IPS-20b (cell line): Measurements from ENCODE around the gene FAM20C.

ENCODE experiments used
- H3K27ac ChIP-seq: one replicate; pipeline ENCODE4 v1.5.1; 2013; ENCODE audit warnings: low read length
- H3K27me3 ChIP-seq: 2 replicates; pipeline ENCODE4 v1.6.1; 2013; ENCODE audit warnings: mild to moderate bottlenecking, low read length, inconsistent platforms; ENCODE audit not compliant: insufficient read depth
- H3K36me3 ChIP-seq: 2 replicates; pipeline ENCODE4 v1.6.1; 2013; ENCODE audit warnings: low read depth, mild to moderate bottlenecking, inconsistent platforms, low read length, moderate library complexity; ENCODE audit not compliant: insufficient read depth
- H3K4me1 ChIP-seq: 2 replicates; pipeline ENCODE4 v1.6.1; 2013; ENCODE audit warnings: mild to moderate bottlenecking, control low read depth, inconsistent platforms, low read length, moderate library complexity; ENCODE audit not compliant: insufficient read depth
- H3K4me3 ChIP-seq: 2 replicates; pipeline ENCODE4 v1.5.1; 2013; ENCODE audit warnings: mild to moderate bottlenecking, low read length, inconsistent platforms
- H3K9ac ChIP-seq: 2 replicates; pipeline ENCODE4 v1.6.1; 2013; ENCODE audit warnings: low read depth, mild to moderate bottlenecking, inconsistent platforms, low read length, moderate library complexity
- H3K9me3 ChIP-seq: 2 replicates; pipeline ENCODE4 v1.6.1; 2013; ENCODE audit warnings: mild to moderate bottlenecking, low read depth, low read length, inconsistent platforms; ENCODE audit not compliant: insufficient read depth

FAM20C gene

DNA sequence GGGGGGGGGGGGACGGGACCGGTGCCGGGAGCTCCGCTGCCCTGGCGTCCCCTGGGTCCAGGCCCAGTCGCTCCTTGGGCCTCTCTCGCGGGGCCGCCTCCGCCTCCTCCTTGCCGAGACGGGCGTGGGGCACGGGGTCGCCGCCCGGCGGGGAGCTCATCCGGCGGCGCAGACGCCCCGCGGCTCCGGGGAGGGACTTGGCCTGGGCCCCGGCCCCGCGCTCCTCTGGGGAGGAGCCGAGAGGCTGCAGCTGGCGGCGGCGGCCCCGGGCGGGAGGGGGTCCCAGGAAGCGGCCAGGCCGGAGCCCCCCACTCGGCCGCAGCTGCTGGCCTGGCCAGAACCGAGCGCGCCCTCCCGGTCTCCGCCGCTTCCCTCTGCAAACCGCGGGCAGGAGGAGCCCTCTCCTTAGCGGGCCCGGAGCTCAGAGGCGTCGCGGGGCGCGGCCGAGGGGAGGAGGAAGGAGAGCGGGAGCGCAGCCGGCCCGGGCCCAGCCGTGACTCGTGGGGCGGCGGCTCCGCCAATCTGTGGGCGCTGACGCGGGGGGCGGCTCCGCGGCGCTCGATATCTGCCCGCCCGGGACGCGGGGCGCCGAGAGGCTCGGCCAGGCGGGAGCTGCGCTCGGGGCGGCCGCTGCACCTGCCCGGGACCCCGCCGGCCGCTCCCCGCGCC lies at the start of gene FAM20C:
FAM20C (plus strand) TSS at position 591 of the 669 bp plus-strand sequence. CDS start 629 bp downstream, outside the sequence.
- Histone ChIP-seq H3K9ac (peak within 1 kb of the TSS; percentile 64; the same call in 1 of the 2 replicates), H3K4me1 (peaks cover 15% of the 10 kb centered on the region), H3K27ac (no peak within 1 kb of the TSS), H3K36me3 (peaks cover 22% of the 10 kb centered on the region), H3K9me3 (no peaks in the 10 kb centered on the region), H3K27me3 (peaks cover 27% of the 10 kb centered on the region), H3K4me3 (peak within 1 kb of the TSS; percentile 71)

DNA sequence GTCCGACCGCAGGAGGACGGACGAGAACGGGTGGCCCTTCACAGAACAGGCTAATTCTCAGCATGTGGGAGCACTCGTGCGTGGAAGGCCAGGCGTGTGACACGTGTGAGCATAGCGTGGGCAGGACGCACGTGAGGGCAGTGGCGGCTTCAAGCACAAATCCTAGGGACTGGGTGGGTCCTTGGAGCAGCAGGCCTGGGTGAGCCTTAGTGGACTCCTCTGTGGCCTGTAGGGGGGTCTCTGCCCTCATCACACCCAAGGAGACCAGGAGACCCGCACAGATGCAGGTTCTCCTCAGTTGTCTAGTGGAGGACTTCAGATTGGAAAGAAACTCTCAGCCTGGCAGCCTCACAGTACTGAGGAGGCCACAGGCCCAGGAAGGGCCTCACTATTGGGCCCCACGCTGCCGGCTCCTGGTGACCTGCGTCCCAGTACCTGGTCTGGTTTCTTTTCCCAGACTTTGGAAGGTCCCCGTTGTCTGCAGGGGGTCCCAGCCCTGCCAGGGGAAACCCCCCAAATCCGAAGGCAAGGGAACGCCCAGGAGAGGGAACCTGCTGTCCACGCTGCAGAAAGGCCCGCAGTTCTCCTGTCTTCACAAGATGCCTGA lies 49.1 kb upstream of the FAM20C start:
- Histone ChIP-seq H3K9me3 (no peaks in the 10 kb centered on the region), H3K4me1 (peaks cover 7% of the 10 kb centered on the region; the same call in 1 of the 2 replicates), H3K27me3 (no peaks in the 10 kb centered on the region), H3K4me3 (no peak overlapping the region), H3K9ac (no peak overlapping the region), H3K36me3 (peaks cover 23% of the 10 kb centered on the region), H3K27ac (no peak overlapping the region)

DNA sequence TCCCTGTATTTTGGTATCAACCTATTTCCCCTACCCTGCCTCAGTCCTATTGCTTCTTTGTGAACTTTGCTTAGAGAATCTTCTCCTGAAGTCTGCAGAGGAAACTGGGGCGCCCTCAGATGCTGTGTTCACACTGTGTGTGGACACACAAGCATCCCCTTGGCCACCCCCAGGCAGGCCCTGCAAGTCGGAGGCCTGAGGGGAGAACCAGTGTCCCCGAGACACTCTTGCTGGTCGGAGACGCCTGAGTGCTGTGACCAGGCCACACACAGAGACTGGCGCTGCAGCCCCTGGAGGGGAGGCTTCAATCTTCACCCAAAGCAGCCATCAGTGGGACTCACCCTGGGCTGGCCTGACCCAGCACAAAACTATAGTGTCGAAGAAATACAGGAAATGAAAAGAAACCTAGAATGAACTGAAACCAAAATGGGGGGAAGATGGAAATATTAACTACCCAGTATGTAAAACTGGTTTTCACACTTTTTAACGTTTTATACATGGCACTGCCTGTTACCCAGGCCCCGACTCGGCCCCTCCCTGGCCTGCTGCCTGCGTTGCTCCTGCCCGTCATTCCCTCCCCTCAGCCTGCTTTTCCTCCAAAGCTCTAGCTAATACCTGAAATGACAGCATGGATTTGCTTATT lies 48.4 kb upstream of the FAM20C start:
- H3K9ac ChIP-seq, result no peak overlapping the region
- no peaks in the 10 kb centered on the region for H3K9me3 ChIP-seq
- no peak overlapping the region for H3K4me3 ChIP-seq
- H3K36me3 ChIP-seq, result peaks cover 23% of the 10 kb centered on the region
- H3K27ac ChIP-seq, result no peak overlapping the region
- H3K27me3 ChIP-seq, result no peaks in the 10 kb centered on the region
- H3K4me1 ChIP-seq, result peaks cover 3% of the 10 kb centered on the region; the same call in 1 of the 2 replicates

DNA sequence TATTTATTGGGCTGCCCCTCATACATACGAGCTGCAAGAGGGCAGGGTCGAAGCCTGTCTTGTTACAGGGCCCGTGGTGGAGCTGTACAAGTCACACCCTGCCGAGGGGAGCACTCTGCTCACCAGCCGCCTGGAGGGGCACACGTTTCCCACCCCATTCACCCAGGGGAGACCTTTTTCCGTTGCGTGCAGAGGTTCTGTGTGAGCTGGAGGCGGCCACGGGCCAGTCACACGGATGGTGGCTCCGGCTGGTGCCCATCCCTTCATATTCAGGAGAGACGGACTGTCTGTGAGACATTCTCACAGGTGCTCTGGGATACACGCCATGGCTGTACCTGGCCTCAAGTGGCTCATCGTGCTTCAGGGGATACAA lies 47.9 kb upstream of the FAM20C start:
- Histone ChIP-seq H3K9ac (no peak overlapping the region), H3K27ac (no peak overlapping the region), H3K9me3 (no peaks in the 10 kb centered on the region), H3K27me3 (no peaks in the 10 kb centered on the region), H3K4me3 (no peak overlapping the region), H3K36me3 (peaks cover 23% of the 10 kb centered on the region), H3K4me1 (no peaks in the 10 kb centered on the region; the same call in 1 of the 2 replicates)

DNA sequence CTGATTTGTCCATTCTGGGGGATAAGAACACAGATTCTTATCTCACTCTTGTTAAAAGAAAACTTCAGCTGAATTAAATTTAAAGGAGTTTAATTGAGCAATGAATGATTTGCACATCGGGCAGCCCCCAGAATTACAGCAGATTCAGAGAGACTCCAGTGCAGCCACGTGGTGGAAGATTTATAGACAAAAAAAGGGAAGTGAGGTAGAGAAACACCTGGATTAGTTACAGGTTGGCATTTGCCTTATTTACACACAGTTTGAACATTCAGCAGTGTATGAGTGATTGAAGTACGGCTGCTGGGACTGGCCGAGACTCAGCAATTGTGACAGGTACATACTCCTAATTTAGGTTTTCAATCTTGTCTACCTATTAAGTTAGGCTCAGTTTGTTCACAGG lies 46.5 kb upstream of the FAM20C start:
- H3K36me3 ChIP-seq, result peaks cover 23% of the 10 kb centered on the region
- H3K9ac ChIP-seq, result no peak overlapping the region
- H3K4me3 ChIP-seq, result no peak overlapping the region
- peaks cover 9% of the 10 kb centered on the region; the same call in 1 of the 2 replicates for H3K4me1 ChIP-seq
- H3K27ac ChIP-seq, result no peak overlapping the region
- H3K9me3 ChIP-seq, result no peaks in the 10 kb centered on the region
- no peaks in the 10 kb centered on the region for H3K27me3 ChIP-seq

DNA sequence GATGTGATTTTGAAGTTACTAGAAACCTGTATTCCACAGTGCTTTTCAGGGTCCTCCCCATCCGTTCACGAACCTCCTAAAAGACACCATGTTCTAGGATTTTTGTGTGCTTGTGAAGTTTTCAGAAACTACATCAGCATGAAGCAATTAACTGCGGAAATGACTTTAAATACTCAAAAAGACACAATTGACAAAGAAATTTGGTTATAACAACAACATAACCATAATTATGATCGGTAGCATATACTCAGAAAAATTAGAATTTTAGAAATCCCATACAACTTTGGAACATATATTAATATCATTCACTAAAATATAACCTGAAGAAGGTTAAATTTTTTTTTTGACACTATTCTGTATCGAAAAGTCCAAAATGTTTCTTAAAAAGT lies 43.8 kb upstream of the FAM20C start:
- no peaks in the 10 kb centered on the region for H3K27me3 ChIP-seq
- no peaks in the 10 kb centered on the region for H3K9me3 ChIP-seq
- H3K27ac ChIP-seq, result peak overlapping the region; percentile 26
- peak overlapping the region; percentile 94; the same call in 1 of the 2 replicates for H3K9ac ChIP-seq
- peaks cover 23% of the 10 kb centered on the region for H3K36me3 ChIP-seq
- H3K4me1 ChIP-seq, result peaks cover 9% of the 10 kb centered on the region; the same call in 1 of the 2 replicates
- peak overlapping the region; percentile 77 for H3K4me3 ChIP-seq

DNA sequence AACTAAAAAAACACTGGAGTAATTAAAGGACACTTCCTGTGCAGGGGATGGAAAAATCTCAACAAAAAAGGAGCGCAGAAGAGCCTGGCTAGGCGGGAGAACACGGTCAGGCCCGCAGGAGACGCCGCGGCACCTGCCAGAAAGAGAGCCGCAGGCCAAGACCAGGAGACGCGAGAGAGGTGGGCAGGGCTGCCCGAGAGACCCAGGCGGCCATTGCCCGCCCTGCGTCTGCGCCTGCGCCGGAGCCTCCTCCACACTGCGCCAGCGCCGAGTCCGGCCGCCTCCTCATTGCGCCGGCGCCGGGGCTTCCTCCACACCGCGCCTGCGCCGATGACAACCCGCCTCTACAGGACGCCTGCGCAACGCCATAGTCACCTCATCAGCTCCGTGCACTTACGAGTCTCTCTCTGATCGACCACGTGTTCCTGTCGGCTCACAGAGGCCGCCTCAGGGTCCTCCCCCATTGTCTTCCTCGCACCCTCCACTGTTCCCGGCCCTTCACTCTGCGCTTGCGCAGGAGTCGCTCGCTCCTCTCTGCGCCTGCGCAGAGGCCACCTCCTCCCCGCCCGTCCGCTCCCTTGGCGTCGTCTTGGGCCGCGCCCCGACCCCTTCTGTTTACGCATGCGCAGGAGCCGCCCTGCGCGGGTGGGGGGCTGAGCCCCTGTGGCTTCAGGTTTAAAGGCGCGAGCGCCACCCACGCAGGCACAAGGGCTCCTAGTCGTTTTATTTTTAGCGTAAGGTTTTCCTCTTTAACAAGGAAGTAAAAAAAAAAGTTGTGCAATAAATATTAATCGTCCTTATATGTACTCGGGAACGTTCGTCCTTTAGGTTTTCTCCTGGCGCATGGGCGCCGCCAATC lies 43.2 kb upstream of the FAM20C start:
- peak overlapping the region; percentile 98 for H3K27ac ChIP-seq
- no peaks in the 10 kb centered on the region for H3K9me3 ChIP-seq
- peaks cover 9% of the 10 kb centered on the region; the same call in 1 of the 2 replicates for H3K4me1 ChIP-seq
- H3K36me3 ChIP-seq, result peaks cover 23% of the 10 kb centered on the region
- no peaks in the 10 kb centered on the region for H3K27me3 ChIP-seq
- H3K4me3 ChIP-seq, result peak overlapping the region; percentile 77
- H3K9ac ChIP-seq, result peak overlapping the region; percentile 94

DNA sequence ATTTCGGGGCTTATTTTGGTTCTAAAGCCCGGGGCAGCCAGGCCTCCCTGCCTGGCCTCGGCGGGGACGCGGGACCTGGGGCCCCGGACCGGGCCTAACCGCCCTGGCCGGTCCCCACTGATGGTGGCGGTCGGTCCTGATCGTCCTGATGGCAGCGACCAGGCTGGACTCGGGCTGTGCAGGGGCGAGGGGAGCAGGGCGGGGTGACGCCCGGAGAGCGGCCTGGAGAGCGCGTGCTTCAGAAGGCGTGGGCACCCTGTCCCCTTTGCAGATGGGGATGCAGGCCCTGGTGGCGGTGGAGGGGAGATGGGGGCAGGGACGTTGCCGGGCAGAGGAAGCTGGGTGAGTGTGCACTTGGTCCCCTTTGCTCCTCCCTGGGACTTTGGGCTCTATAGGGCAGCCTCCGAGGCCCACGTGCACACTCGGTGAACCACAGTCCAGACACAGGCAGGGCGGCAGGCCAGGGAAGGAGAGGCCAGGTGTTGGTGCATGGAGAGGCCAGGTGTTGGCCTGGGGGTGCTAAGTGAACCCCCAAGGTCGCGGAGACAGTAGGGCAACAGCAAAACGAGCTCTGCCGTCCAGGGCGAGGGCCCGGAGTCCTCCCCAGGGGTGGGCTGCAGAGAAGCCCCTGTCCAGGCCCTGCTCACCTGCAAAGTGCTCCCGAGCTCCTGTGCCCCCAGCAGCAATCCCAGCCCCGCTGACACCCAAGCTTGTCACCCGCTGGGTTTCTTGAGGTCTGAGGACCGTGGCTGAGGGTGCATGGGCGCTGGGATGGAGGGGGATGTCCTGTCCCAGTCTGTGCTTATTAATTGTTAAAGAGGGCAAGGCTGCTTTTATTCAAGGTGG lies 42.4 kb upstream of the FAM20C start:
- Histone ChIP-seq H3K27ac (peak overlapping the region; percentile 98), H3K4me1 (peaks cover 9% of the 10 kb centered on the region; the same call in 1 of the 2 replicates)

DNA sequence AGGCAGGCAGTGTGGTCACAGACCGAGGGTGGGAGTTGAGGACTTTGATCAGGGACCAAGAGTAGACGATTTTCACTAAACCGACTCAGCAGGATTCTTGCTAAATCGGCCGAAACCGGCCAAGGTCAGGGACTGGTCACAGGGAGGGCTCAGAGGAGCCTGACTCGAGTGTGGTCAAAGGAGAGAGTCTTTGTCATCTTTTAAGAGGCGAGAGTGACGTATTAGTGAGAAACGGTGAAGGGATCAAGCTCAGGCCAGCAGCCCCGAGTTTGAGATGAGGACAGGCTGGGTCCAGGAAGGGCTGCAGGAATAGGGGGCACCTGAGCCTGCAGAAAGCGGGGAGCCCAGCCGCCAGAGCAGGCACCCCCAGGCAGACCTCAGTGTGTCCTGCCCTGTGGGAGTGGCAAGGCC lies 41.6 kb upstream of the FAM20C start:
- no peaks in the 10 kb centered on the region for H3K9me3 ChIP-seq
- H3K4me1 ChIP-seq, result peaks cover 9% of the 10 kb centered on the region; the same call in 1 of the 2 replicates
- peaks cover 19% of the 10 kb centered on the region for H3K36me3 ChIP-seq
- H3K27ac ChIP-seq, result no peak overlapping the region
- H3K9ac ChIP-seq, result no peak overlapping the region
- no peaks in the 10 kb centered on the region for H3K27me3 ChIP-seq
- H3K4me3 ChIP-seq, result no peak overlapping the region

More for the DNA sequence above, 42.4 kb upstream of the FAM20C start:
- Histone ChIP-seq H3K27me3 (no peaks in the 10 kb centered on the region), H3K4me3 (peak overlapping the region; percentile 77), H3K36me3 (peaks cover 21% of the 10 kb centered on the region), H3K9ac (peak overlapping the region; percentile 94), H3K9me3 (no peaks in the 10 kb centered on the region)

DNA sequence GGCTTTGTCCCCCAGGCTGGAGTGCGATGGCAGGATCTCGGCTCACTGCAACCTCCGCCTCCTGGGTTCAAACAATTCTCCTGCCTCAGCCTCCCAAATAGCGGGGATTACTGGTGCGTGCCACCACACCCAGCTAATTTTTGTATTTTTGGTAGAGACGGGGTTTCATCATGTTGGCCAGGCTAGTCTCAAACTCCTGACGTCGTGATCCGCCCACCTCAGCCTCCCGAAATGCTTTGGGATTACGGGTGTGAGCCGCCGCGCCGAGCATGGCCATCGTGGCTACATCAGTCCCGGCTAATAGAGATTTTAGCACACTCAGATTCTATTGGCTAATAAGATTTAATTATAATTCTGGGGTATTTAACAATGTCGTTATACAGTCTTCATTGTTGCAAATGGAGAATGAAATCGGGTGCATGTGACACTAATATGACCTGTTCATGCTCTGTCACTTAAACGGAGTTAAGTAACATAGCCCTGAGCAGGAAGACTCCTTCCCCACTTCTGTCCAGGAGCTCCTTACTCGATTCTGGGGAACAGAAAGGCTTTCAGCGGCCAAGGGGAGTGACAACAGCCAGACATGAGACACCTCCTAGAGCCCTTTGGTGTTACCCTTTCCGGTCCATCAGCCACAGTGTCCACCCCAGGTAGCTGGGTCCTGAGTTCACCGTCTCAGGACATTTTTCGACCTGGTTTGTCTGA lies 40.9 kb upstream of the FAM20C start:
- H3K36me3 ChIP-seq, result peaks cover 13% of the 10 kb centered on the region
- no peak overlapping the region for H3K27ac ChIP-seq
- H3K9ac ChIP-seq, result no peak overlapping the region
- H3K4me1 ChIP-seq, result peaks cover 9% of the 10 kb centered on the region; the same call in 1 of the 2 replicates
- no peaks in the 10 kb centered on the region for H3K9me3 ChIP-seq
- H3K27me3 ChIP-seq, result no peaks in the 10 kb centered on the region
- no peak overlapping the region for H3K4me3 ChIP-seq
